ENCODE measurements around the gene ZNF436. TPM values are rescaled to one million over a fixed set of nuclear protein-coding genes. Genes with fewer than 3 reads are reported as not detected.

Gene ZNF436
- total RNA-seq, 1 donor from 2014 or later: 95.8 TPM

Other genes with a start within 250 kb of the ZNF436 start
- 5.5 TPM for gene LUZP1, start 201.0 kb downstream of the ZNF436 start, total RNA-seq
- gene HTR1D, start 152.3 kb downstream of the ZNF436 start, total RNA-seq: not detected
- 160 TPM for gene HNRNPR, start 25.6 kb downstream of the ZNF436 start, total RNA-seq
- 4.8 TPM for gene TCEA3, start 54.9 kb upstream of the ZNF436 start, total RNA-seq
- 10.0 TPM for gene ASAP3, start 114.3 kb upstream of the ZNF436 start, total RNA-seq
- gene E2F2, start 161.4 kb upstream of the ZNF436 start, total RNA-seq: 0.78 TPM
- 30.3 TPM for gene ID3, start 189.7 kb upstream of the ZNF436 start, total RNA-seq